GM10248 (cell line): ENCODE results near the gene ACTN4.

Experiments used
- CTCF ChIA-PET: fragments of 300-600 bp; sonication (Branson Sonifier 250); formaldehyde crosslinking; extraction: SDS; loops from one replicate; lab custom pipeline; 2021; ENCODE audit warnings: antibody characterized with exemption; lab: Yijun Ruan, JAX
- POLR2A ChIA-PET: fragments of 350-650 bp; sonication (Branson Sonifier 250); formaldehyde crosslinking; extraction: SDS; loops from one replicate; lab custom pipeline; 2020; ENCODE audit warnings: antibody characterized with exemption; lab: Yijun Ruan, JAX
- DNase-seq: peaks from one replicate; pipeline ENCODE4 v3.0.0; 2012; ENCODE audit errors: extremely low spot score
- CTCF ChIP-seq: IDR thresholded peaks from 2 replicates; pipeline ENCODE4 v1.5.1; 2012; ENCODE audit warnings: mild to moderate bottlenecking, low read depth; ENCODE audit errors: extremely low read depth, missing control alignments, control extremely low read depth

The ACTN4 gene

GRCh38 chr19:38706792-38707511 is 59.5 kb downstream of the ACTN4 start:
- ChIA-PET CTCF (interaction anchor here (0.9 kb wide), 1 partner anchor 180 kb away, joined by 3 read pairs; no protein-coding TSS in a partner anchor), POLR2A (no interaction called here)
- no peak for DNase-seq
- no peak for TF ChIP-seq CTCF

DNA sequence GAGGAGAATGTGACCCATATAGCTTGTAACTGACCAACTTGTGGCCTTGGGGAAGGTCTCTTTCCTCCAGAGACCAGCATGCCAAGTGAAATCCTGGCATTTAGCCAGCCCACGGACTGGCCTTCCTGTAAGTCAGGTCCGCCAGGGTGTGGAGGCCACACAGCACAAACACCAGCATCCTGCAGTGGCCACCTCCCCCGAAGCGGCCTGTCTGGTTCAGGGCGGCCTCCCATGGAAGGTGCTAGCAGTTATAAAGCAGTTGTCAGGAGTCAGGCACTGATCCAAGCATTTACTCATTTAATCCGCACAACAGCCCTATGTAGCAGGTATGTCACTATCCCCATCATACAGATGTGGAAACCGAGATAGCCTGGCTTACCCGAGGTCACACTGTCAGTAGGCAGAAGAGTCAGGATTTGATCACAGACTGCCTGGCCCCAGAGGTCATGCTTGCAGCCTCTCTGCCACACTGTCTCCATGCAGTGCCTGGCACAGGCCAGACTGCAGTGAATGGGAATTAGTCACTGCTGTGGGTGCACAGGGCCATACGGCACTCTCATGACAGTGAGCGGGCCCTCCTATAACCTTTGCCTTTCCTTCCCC is 60.2 kb downstream of the ACTN4 start:
- no peak for DNase-seq
- ChIA-PET CTCF (interaction anchor here (0.9 to 1.6 kb wide), 2 partner anchors 73 to 179 kb away, joined by 3 read pairs; no protein-coding TSS in a partner anchor), POLR2A (no interaction called here)
- TF ChIP-seq CTCF: no peak

DNA sequence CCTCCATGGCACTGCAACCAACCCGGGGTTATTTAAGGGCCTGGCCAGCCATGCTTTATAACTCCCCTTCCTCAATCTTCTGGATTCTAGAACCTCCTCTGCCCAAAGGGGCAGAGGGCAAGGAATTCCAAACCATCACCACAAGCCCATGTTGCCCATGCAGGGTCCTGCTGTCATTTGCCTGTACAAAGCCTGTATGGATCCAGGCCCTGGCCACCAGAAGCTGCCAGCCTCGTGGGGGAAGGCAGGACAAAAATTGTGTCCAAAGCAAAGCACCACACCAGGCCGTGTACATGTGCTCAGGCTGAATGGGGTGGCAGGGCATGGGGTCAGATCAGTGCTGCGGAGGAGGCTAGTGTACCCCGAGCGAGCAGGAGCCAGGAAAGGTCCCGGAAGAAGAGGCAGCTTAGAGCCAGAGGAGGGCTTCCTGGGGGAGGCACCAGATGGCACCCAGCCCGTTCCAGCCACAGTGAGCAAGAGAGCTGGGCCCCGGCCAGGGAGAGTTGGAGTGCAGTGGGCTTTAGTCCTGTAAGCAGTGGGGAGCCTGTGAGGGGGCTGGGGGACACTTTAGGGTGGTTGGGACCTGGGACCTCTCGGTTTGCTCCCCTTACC is 61.1 kb downstream of the ACTN4 start:
- CTCF ChIA-PET: interaction anchor here (1.6 kb wide), 1 partner anchor 74 kb away, joined by 3 read pairs; no protein-coding TSS in a partner anchor
- POLR2A ChIA-PET: no interaction called here

GRCh38 chr19:38709119-38709518 is 61.7 kb downstream of the ACTN4 start:
- ChIA-PET POLR2A (no interaction called here), CTCF (interaction anchor here (1.6 kb wide), 1 partner anchor 74 kb away, joined by 3 read pairs; no protein-coding TSS in a partner anchor)
- DNase-seq: no peak
- TF ChIP-seq CTCF: no peak

More for the DNA sequence above, 61.1 kb downstream of the ACTN4 start:
- no peak for TF ChIP-seq CTCF
- no peak for DNase-seq

DNA sequence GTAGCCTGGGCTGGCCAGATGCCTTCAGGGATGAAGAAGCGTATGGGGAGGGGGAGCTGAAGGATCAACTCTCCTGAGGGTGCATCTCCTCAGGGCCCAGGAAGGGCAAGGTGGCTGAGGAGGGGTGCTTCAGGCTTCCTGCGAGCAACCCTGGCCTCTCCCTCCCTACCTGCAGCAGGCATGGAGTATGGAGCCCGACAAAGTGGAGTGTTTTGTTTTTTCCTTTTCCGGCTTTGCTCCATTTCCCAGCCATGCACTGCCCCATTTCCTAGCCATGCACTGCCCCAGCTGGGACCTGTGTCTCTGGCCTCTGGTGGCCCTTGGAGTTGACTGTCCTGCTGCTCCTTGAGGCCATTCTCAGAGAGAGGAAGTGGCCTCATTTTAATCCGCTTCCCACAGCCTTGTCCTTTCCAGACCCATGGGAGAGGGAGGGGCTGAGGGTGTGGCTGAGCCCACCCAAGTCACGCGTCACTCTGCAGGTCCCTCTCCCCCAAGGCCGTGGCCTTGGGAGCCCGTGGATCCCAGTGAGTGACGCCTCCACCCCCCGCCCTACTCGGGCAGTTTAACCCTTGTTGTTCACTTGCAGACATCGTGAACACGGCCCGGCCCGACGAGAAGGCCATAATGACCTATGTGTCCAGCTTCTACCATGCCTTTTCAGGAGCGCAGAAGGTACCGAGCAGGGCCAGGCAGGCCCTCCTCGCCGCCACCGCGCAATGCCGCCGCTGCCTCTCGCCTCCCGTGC is 62.4 kb downstream of the ACTN4 start:
- ChIA-PET CTCF (interaction anchor here (1.3 kb wide), 1 partner anchor 10 kb away, joined by 3 read pairs; no protein-coding TSS in a partner anchor), POLR2A (no interaction called here)
- DNase-seq: no peak
- no peak for TF ChIP-seq CTCF

DNA sequence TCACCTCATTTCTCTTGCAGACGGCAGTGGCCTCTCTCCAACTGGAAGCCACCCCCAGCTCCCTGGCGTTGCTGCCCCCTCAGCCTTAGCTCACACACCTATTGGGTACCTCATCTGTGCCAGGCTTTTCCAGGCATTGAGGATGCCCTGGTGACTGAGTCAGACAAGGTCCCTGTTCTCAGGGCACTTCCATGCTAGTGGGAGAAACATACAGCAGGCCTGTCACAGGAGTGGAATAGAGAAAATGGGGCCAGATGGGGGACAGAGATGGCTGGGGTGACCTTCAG is 62.9 kb downstream of the ACTN4 start:
- ChIA-PET CTCF (interaction anchor here (1.3 to 1.5 kb wide), 2 partner anchors 9 to 76 kb away, joined by 3 to 4 read pairs; no protein-coding TSS in a partner anchor), POLR2A (no interaction called here)
- no peak for TF ChIP-seq CTCF
- no peak for DNase-seq
